Stimulated activated naive CD8-positive, alpha-beta T cell treated with anti-CD3 and anti-CD28 coated beads, Interleukin-15, amount 100 ng/mL, for 72 hours (primary cell): ENCODE measurements around the gene BRD1.

ENCODE experiments used
- ATAC-seq: fragments of 150-1000 bp; cut with Tn5 transposase; 2 replicates; pipeline ENCODE4 v1.10.0; 2021; ENCODE audit warnings: mild to moderate bottlenecking, moderate library complexity
- DNase-seq, 2 donors: peaks; one replicate each; pipeline ENCODE4 v3.0.0; 2021 to 2022
- H3K27ac Mint-ChIP-seq, 2 donors: one replicate each; pipeline ENCODE4 v1.8.0; 2022; ENCODE audit warnings: mild to moderate bottlenecking in 2 of 2, mixed read lengths in 2 of 2, moderate library complexity in 2 of 2
- H3K27me3 Mint-ChIP-seq: one replicate; pipeline ENCODE4 v1.8.0; 2022; ENCODE audit warnings: mixed read lengths
- H3K4me1 Mint-ChIP-seq: one replicate; pipeline ENCODE4 v1.8.0; 2022; ENCODE audit warnings: mild to moderate bottlenecking, mixed read lengths
- H3K4me3 Mint-ChIP-seq, 2 donors: one replicate each; pipeline ENCODE4 v1.8.0; 2022; ENCODE audit warnings: mild to moderate bottlenecking in 2 of 2, mixed read lengths in 2 of 2, moderate library complexity in 1 of 2
- H3K9me3 Mint-ChIP-seq, 2 donors: one replicate each; pipeline ENCODE4 v1.8.0; 2022; ENCODE audit warnings: mixed read lengths in 2 of 2

The BRD1 gene

DNA sequence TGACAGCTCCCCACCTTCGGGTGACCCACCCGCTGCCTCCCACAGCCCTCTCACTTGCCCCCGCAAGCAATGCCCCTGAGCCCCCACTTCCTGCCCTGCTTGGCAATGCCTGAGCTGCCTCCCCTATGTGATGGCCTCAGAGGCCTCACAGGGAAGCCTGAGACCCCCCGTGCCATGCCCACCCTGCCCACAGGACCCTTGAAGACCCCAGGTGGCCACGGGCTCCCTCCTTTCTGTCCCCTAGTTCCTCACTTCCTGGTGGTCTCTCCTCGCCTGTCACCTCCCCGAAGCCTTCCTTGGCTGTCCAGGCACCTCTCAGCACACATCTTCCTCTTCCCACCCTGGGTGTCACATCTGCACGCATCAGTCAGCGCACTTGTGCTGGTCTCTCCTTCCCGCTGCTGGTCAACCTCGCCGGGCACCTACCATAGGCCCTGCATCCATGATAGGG lies 90.5 kb downstream of the BRD1 start:
- H3K4me3 Mint-ChIP-seq: no peak overlapping the region
- peaks cover 0 to 13% of the 10 kb centered on the region in 2 donors for H3K9me3 Mint-ChIP-seq
- no peak overlapping the region for H3K27ac Mint-ChIP-seq
- ATAC-seq: no peak
- peaks cover 57% of the 10 kb centered on the region for H3K27me3 Mint-ChIP-seq
- DNase-seq: no peak
- H3K4me1 Mint-ChIP-seq: peaks cover 17% of the 10 kb centered on the region

DNA sequence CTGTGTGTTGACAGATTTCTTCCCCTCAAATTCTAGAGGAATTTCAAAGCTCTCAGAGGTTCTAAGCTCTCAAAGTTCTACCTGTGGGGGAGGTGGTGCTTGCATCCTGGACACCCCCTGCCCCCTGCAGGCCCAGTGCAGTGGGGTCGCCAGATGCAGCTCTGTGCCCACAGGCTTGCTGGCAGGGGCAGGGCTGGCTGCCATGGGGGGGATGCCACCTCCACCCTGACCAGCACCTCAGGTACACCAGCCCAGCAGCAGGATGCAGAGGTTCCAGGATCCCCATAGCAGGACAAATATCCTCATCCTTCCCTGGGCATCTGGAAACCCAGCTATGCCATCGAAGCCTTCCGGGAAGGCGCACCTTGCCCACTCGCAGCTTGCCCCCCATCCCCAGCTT lies 91.1 kb downstream of the BRD1 start:
- no peak for DNase-seq
- ATAC-seq: no peak
- Mint-ChIP-seq H3K27ac (no peak overlapping the region), H3K4me1 (peaks cover 17% of the 10 kb centered on the region), H3K4me3 (no peak overlapping the region), H3K27me3 (peaks cover 52% of the 10 kb centered on the region), H3K9me3 (peaks cover 0 to 13% of the 10 kb centered on the region in 2 donors)

DNA sequence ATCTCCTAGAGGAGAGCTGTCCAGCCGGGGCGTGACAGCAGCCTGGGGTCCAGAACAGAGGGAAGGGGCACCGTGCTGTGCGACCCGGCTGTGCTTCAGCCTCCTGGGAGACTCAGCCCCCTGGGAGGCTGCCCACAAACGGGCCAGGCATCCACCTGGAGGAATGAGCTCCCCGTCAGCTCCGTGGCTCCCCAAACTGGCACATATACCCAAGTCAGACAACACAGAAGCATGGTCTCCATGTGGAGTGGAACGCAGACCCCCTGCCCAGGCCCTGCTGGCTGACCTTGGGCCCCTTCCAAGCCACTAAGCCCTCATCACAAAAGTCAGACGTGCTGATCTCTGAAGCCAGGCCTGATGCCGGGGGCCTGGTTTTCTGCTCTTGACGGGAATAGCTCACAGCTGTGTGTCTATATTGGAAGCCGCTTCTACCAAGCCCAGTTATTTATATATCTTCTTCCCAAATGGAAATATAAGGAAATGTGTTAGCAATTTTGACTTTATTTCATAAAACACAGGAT lies 91.7 kb downstream of the BRD1 start:
- Mint-ChIP-seq H3K4me3 (no peak overlapping the region), H3K27ac (no peak overlapping the region), H3K4me1 (peaks cover 17% of the 10 kb centered on the region), H3K9me3 (peaks cover 0 to 13% of the 10 kb centered on the region in 2 donors), H3K27me3 (peaks cover 51% of the 10 kb centered on the region)
- ATAC-seq (no peak), DNase-seq (no peak)

DNA sequence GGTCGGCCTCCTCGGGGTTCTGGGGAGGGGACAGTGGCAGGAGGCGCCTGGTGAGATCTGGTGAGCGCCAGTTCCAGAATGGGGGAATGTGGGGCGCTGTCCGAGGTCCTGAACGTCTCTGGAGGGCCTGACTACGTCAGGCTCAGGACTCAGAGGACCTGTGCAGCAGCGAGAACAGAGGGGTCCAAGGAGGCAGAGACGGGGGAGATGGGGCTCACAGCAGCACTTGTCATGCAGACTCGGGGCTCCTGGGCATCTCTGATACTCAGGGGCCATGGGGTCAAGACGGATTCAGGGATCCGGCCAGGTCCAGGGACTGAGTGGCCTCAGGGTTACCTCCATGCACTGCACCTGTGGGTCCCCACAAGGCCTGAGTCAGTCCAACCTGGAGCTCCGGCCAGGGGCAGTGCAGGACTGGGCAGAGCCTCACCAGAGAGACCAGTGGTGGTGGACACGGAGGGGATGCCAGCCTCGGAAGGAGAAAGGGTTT lies 92.2 kb downstream of the BRD1 start:
- Mint-ChIP-seq H3K9me3 (peaks cover 0 to 13% of the 10 kb centered on the region in 2 donors), H3K27me3 (peaks cover 53% of the 10 kb centered on the region), H3K27ac (no peak overlapping the region), H3K4me3 (no peak overlapping the region), H3K4me1 (peaks cover 17% of the 10 kb centered on the region)
- DNase-seq (no peak), ATAC-seq (no peak)

DNA sequence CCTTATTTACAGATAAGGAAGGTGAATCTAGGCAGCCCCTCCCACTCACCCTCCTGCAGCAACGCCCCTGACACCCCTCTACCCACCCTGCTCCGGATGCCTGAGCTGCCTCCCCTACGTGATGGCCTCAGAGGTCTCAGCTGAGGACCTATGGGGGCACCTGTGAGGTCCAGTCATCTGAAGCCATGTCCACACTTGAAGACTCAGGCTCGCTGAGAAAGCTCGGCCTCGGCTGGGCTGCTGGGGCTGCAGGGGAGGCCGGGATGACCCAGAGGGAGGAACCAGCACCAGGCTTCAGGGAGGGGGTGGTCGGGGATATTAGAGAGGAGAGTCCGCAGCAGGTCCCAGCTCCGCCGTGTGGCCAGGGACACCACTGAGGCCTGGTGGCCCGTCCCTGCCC lies 92.8 kb downstream of the BRD1 start:
- DNase-seq (no peak), ATAC-seq (no peak)
- Mint-ChIP-seq H3K4me1 (peaks cover 17% of the 10 kb centered on the region), H3K4me3 (no peak overlapping the region), H3K27ac (no peak overlapping the region), H3K27me3 (peaks cover 58% of the 10 kb centered on the region), H3K9me3 (peaks cover 0 to 11% of the 10 kb centered on the region in 2 donors)

DNA sequence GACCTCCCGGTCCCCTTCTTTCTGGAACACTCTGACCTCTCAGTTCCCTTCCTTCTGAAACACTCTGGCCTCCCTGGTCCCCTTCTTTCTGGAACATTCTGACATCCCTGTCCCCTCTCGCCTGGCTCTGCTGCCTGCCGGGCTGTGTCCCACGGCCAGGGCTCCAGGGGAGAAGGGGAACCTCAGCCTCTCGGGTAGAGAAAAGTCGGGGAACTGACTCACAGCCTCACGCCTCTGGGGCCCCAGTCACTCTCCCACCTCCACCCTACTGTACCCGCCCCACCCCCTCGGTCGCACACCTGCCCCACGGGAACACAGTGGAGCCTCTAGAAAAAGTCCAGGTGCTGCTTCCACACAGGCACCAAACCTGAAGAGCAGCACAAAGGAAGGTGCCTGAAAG lies 93.3 kb downstream of the BRD1 start:
- ATAC-seq (no peak), DNase-seq (no peak)
- H3K4me3 Mint-ChIP-seq: no peak overlapping the region
- peaks cover 17% of the 10 kb centered on the region for H3K4me1 Mint-ChIP-seq
- peaks cover 0 to 6% of the 10 kb centered on the region in 2 donors for H3K9me3 Mint-ChIP-seq
- H3K27me3 Mint-ChIP-seq: peaks cover 61% of the 10 kb centered on the region
- H3K27ac Mint-ChIP-seq: no peak overlapping the region

DNA sequence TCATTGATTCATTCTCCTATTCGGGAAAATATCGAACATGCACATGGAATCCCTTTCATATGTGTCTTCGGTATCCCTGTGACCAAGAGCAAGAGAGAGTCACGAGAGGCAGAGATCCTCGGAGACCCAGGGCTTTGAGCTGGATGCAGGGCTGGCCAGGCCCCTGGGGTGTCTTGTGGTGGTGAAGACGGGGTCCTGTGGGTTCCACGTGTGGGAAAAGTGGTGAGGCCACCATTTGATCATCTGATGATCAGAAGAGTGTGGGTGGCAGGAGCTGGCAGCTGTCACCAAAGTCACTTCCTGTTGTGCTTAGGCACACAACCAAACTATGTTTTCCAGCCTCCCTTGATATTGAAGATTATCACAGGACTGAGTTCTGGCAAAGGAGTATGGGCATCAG lies 94.0 kb downstream of the BRD1 start:
- Mint-ChIP-seq H3K27me3 (peaks cover 68% of the 10 kb centered on the region), H3K9me3 (peaks cover 0 to 5% of the 10 kb centered on the region in 2 donors), H3K4me3 (no peak overlapping the region), H3K27ac (no peak overlapping the region), H3K4me1 (peaks cover 20% of the 10 kb centered on the region)
- no peak for ATAC-seq
- DNase-seq: no peak

DNA sequence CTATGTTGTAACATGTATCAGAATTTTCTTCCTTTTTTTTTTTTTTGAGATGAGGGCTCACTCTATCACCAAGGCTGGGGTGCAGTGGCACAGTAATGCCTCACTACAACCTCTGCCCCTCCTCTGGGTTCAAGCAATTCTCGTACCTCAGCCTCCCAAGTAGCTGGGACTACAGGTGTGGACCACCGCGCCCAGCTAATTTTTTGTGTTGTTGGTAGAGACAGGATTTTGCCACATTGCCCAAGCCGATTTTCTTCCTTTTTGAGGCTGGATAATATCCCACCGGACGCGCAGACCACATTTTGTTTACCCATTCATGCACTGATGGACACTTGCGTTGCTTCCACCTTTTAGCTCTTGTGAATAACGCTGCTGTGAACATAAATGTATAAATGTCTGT lies 97.0 kb downstream of the BRD1 start:
- H3K4me3 Mint-ChIP-seq: no peak overlapping the region
- no peak for ATAC-seq
- peaks cover 79% of the 10 kb centered on the region for H3K27me3 Mint-ChIP-seq
- DNase-seq: no peak
- no peak overlapping the region for H3K27ac Mint-ChIP-seq
- H3K9me3 Mint-ChIP-seq: no peaks in the 10 kb centered on the region
- peaks cover 38% of the 10 kb centered on the region for H3K4me1 Mint-ChIP-seq

DNA sequence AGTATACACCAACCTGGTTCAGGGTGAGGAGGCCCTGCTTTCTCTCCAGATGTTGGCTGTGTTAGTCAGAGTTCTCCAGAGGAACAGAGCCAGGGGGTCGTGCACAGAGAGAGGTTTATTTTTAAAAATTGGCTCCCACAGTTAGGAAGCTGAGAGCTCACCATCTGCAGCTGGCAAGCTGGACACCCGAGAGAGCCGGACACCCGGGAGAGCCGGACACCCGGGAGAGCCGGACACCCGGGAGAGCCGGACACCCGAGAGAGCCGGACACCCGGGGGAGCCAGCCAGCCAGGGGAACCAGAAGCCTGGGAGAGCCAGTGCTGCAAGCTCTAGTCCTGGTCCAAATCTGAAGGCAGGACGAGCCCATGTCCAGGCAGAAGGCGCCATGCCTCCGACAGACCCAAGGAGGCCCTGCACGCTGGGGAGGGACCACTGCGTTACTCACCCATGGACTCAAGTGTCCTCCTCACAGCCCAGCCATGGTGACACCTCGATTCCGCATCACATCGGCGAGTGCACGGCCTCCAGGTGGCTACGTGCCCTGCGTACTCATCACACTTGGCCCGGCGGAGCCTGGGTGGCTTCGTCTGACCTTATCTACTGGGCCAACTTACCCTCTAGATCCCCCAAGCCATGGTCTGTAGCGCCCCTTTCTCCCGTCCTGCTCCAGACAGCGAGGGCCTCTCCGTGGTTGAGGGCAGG lies 99.0 kb downstream of the BRD1 start:
- H3K9me3 Mint-ChIP-seq: no peaks in the 10 kb centered on the region
- H3K27ac Mint-ChIP-seq: no peak overlapping the region
- H3K4me1 Mint-ChIP-seq: peaks cover 44% of the 10 kb centered on the region
- no peak for DNase-seq
- H3K27me3 Mint-ChIP-seq: peaks cover 65% of the 10 kb centered on the region
- H3K4me3 Mint-ChIP-seq: no peak overlapping the region
- no peak for ATAC-seq

DNA sequence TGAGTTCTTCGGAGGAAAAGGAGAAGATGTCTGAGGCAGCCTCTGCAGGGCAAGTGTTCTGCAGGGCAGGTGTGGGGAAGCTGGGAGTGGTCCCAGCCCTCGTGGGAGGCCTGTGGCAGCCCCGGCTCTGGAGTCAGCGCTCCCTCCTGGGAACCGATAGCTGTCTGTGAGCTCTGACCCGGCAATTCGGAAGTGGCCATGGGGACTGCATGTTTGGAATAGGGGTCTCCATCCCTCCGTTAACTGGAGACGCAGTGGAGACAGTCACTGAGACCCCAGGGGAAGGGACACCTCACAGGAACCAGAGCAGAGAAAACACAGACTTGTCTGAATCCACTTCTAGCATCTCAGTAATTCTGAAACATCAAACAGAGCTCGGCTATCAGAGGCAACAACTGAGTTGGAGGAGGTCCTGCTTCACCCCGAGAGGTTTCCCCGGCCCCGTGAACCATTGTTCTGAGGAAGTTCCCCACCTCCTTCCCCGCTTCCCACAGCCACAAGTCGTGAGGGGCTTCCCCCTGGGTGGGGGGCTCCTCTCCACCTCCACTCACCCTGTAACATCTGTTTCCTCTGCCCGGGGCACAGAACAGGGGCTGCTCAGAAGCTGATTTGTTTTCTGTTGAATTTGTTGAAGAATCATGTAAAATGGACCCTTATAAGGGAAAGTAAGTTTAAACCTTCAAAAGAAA lies 99.6 kb downstream of the BRD1 start:
- Mint-ChIP-seq H3K27me3 (peaks cover 59% of the 10 kb centered on the region), H3K4me1 (peaks cover 43% of the 10 kb centered on the region), H3K9me3 (no peaks in the 10 kb centered on the region), H3K27ac (no peak overlapping the region), H3K4me3 (peak overlapping the region in 1 of 2 donors; percentile 62)
- ATAC-seq (no peak), DNase-seq (no peak)

DNA sequence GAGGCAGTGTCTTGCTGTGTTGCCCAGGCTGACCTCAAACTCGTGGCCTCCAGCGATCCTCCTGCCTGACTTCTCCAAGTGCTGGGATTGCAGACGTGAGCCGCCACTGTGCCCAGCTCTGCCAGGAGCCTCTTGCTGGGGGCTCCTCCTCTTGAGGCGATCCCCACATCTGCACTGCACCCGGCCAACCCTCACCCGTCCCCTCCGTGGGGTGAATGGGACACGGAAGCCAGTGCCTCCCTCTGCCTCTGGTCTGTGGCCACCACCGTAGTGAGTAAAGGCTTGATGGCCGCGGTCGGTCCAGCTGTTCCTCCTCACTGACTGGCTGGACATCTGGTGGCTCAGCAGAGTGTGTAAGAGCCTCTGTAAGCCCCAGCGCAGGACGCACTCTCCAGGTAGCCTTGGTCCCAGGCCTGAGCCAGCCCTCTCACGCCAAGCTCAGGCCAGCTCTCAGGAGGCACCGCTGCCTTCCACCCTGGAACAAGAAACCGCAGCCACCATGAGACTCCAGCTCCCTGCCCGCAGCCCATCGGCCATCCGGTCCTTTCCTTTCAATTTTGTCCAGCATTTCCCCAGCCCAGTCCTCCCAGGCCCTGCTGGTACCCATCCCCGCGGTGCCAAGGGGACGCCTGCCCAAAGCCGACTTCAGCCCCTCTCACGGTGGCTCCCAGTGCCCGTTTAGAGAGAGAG lies 100.3 kb downstream of the BRD1 start:
- no peak for DNase-seq

DNA sequence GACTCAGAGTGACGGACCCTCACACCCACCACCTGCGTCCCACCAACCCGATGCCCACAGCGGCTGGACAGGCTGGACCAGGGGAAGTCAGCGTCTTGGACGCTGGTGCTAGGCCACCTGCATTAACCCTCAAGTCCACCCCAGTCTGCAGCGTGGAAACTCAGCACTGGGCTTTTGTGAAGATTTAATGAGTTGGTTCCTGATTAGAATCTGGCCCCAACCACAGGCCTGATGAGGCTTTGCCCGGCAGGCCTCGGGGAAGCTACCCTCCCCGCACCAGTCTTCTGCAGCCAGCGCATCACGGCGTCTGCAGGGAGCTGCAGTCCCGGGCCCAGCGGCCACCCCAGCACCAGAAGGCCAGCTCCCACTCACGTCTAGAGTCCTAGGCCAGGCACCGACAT lies 101.0 kb downstream of the BRD1 start:
- Mint-ChIP-seq H3K4me1 (peaks cover 41% of the 10 kb centered on the region), H3K27me3 (peaks cover 55% of the 10 kb centered on the region)

More for the DNA sequence above, 100.3 kb downstream of the BRD1 start:
- peak overlapping the region in 1 of 2 donors; percentile 62 for H3K4me3 Mint-ChIP-seq
- no peak overlapping the region for H3K27ac Mint-ChIP-seq
- no peaks in the 10 kb centered on the region for H3K9me3 Mint-ChIP-seq
- H3K27me3 Mint-ChIP-seq: peaks cover 55% of the 10 kb centered on the region
- ATAC-seq: no peak
- peaks cover 41% of the 10 kb centered on the region for H3K4me1 Mint-ChIP-seq

DNA sequence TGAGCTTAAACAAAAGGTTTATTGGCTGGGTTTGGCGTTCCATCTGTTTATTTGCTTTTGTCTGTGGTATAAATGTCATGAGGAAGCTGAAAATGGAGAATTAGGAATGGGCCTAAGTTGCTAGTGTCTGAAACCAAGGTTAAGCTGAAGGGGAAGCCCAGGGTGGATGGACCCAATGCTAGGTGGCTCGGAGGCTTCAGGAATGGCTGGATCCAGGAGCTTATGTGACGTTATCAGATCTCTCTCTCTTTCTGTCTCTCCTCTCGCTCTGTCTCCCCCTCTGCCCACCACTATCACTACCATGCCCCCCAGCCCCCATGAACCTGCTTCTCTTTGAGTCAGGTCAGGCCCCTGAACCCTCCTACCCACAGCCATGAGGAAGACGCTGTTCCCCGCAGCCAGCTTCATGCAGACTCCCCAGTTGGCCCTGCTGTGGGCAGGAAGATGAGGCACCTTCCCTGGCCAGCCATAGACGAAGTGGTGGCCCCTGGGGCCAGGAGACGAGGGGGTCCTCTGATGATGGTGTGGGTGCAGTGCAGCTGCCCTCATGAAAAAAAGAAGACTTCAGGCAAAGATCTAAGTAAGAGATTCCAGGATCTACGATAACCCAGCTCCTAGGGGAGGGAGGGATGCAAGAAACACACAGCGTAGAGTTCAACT lies 101.5 kb downstream of the BRD1 start:
- peaks cover 52% of the 10 kb centered on the region for H3K27me3 Mint-ChIP-seq
- H3K27ac Mint-ChIP-seq: no peak overlapping the region
- H3K9me3 Mint-ChIP-seq: no peaks in the 10 kb centered on the region
- peak overlapping the region; percentile 19 to 47 for H3K4me3 Mint-ChIP-seq
- DNase-seq (no peak), ATAC-seq (no peak)
- H3K4me1 Mint-ChIP-seq: peaks cover 41% of the 10 kb centered on the region

More for the DNA sequence above, 101.0 kb downstream of the BRD1 start:
- Mint-ChIP-seq H3K4me3 (no peak overlapping the region), H3K9me3 (no peaks in the 10 kb centered on the region), H3K27ac (no peak overlapping the region)
- no peak for ATAC-seq
- DNase-seq: no peak

DNA sequence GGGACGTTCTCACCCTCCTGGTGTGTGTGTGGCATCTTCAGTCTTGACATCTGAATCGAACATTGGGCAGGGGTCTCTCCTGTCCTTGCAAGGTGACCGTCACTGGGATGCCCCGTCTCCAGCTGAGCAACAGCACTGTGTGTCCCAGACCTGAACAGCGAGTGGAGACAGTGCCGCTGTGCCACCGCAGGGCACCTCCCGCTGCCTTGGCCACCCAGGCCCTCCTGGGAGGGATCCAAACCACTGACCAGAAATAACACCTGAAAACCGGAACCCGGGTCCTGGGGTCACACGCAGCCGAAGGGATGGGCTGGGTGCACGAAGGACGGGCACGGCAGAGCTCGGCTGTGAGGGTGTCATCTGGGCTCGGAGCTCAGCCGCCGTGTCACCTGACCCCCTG lies 102.2 kb downstream of the BRD1 start:
- no peaks in the 10 kb centered on the region for H3K9me3 Mint-ChIP-seq
- peaks cover 41% of the 10 kb centered on the region for H3K4me1 Mint-ChIP-seq
- no peak overlapping the region for H3K27ac Mint-ChIP-seq
- ATAC-seq (no peak), DNase-seq (no peak)
- H3K27me3 Mint-ChIP-seq: peaks cover 46% of the 10 kb centered on the region
- peak overlapping the region in 1 of 2 donors; percentile 100 for H3K4me3 Mint-ChIP-seq

DNA sequence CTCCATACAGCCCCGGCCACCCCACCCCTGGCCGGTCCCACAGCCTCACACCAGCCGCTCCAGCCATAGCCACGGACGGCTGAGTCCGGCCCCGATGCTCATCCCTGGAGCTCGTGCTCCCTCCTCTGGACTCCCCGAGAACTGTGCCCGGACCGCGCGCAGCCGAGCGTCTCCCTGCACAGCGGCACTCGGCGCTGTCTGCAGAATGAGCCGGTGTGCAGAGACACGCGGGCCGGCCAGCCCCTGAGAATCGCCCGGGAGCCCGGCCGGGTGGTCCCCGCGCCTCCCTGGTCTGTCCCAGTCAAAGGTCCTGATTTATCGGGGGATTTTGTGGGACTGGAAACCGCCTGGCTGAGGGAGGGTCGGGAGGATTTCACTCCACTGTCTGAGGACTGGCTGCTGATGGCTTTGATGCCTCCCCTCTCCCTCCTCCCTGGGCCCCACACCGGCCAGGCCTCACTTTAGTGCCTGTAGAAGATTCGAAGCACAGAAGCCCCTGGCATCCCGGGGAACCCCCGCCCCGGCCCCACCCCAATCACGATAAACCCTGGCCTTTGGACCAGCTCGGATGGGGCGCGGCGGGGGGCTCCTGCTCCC lies 102.7 kb downstream of the BRD1 start:
- Mint-ChIP-seq H3K27me3 (peaks cover 40% of the 10 kb centered on the region), H3K4me3 (peak overlapping the region; percentile 77 to 100), H3K4me1 (peaks cover 41% of the 10 kb centered on the region), H3K27ac (peak overlapping the region in 1 of 2 donors; percentile 59), H3K9me3 (no peaks in the 10 kb centered on the region)
- peak; percentile 94 for ATAC-seq
- peak; percentile 77 to 81 for DNase-seq
